NT2/D1 (cell line): ENCODE measurements around the gene RPL18.
"Not testable (repeated sequence)": the region's sequence is repeated elsewhere in the genome, so short reads cannot be mapped to it uniquely, and the experiment has no call there.

Experiments
- SUZ12 ChIP-seq: IDR thresholded peaks from 2 replicates; pipeline ENCODE4 v1.6.1; 2011; ENCODE audit not compliant: insufficient read length, insufficient read depth; ENCODE audit errors: extremely low read depth
- YY1 ChIP-seq: IDR thresholded peaks from 2 replicates; pipeline ENCODE4 v1.6.1; 2011; ENCODE audit not compliant: insufficient read length, insufficient read depth
- ZNF274 ChIP-seq: IDR thresholded peaks from 2 replicates; pipeline ENCODE4 v1.6.1; 2011; ENCODE audit warnings: mild to moderate bottlenecking, low read depth, low read length

DNA sequence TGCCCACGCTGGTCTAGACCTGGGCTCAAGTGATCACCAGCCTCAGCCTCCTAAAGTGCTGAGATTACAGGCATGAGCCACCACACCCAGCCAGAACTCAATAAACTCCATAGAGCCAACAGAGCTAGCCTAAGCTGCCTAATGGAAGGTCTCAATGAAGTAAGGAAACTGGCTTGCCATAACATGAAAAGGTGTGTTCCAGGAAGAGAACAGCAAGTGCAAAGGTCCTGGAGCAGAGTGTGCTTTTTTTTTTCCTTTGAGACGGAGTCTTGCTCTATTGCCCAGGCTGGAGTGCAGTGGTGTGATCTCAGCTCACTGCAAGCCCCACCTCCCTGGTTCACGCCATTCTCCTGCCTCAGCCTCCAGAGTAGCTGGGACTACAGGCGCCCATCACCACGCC, 38.9 kb upstream of the RPL18 start:
- TF ChIP-seq YY1, ZNF274, SUZ12: not testable (repeated sequence)
